Aorta (tissue), 5 donors: ENCODE results near the gene CEMIP2. TPM values are rescaled to one million over a fixed set of nuclear protein-coding genes. Genes with fewer than 3 reads are reported as not detected.
A peak's percentile ranks its signal among the peaks of the same experiment; 100 is the strongest.

ENCODE experiments used
- ATAC-seq: fragments of 200-7000 bp; cut with Tn5 transposase; one replicate; pipeline ENCODE4 v1.9.1; 2022; ENCODE audit warnings: moderate library complexity; ENCODE audit not compliant: low FRiP score
- DNase-seq, 2 donors: peaks; one replicate each; pipeline ENCODE4 v3.0.0-alpha.2; 2020
- H3K27ac ChIP-seq, 2 donors: one replicate each; pipeline ENCODE4 v1.5.1; 2013; ENCODE audit warnings: low read length in 2 of 2, mild to moderate bottlenecking in 2 of 2, moderate library complexity in 2 of 2, control low read depth in 1 of 2, inconsistent platforms in 1 of 2, low read depth in 1 of 2
- H3K27me3 ChIP-seq, 2 donors: one replicate each; pipeline ENCODE4 v1.6.1; 2013; ENCODE audit warnings: control low read depth in 1 of 2, low read length in 1 of 2, mild to moderate bottlenecking in 1 of 2, moderate library complexity in 1 of 2; ENCODE audit not compliant: insufficient read depth in 2 of 2, control insufficient read depth in 1 of 2
- H3K36me3 ChIP-seq, 2 donors: one replicate each; pipeline ENCODE4 v1.6.1; 2013; ENCODE audit warnings: control low read depth in 1 of 2, low read length in 1 of 2, mild to moderate bottlenecking in 1 of 2; ENCODE audit not compliant: insufficient read depth in 2 of 2, control insufficient read depth in 1 of 2
- H3K4me1 ChIP-seq, 2 donors: one replicate each; pipeline ENCODE4 v1.6.1; 2013; ENCODE audit warnings: low read length in 2 of 2, control low read depth in 1 of 2, mild to moderate bottlenecking in 1 of 2, moderate library complexity in 1 of 2; ENCODE audit not compliant: insufficient read depth in 2 of 2, control insufficient read depth in 1 of 2
- H3K4me3 ChIP-seq, 2 donors: one replicate each; pipeline ENCODE4 v1.5.1; 2013; ENCODE audit warnings: low read length in 2 of 2, control low read depth in 1 of 2, mild to moderate bottlenecking in 1 of 2
- H3K9me3 ChIP-seq: one replicate; pipeline ENCODE4 v1.6.1; 2013; ENCODE audit warnings: mild to moderate bottlenecking, low read length; ENCODE audit not compliant: control insufficient read depth
- WGBS, 2 donors: extraction: QIAGEN DNeasy Blood & Tissue Kit; methylation state at CpG; one replicate each; pipeline ENCODE4 v1.1.7; 2013; 5-methylcytosine and 5-hydroxymethylcytosine counted together
- intact Hi-C, 2 donors: fragments of 100-400 bp; cut with DNase I; formaldehyde crosslinking; loops; one replicate each; pipeline versions ENCODE4 v1.14.2 to v1.15.0; 2022
- polyA plus RNA-seq, 2 donors: library from polyadenylated mRNA; stranded (reverse); fragments of 200-250 nt; gene quantifications; one replicate each; pipeline ENCODE4 v1.2.3, GENCODE V29; 2013
- total RNA-seq, 2 donors: library from RNA; stranded (reverse); fragmentation: NEBNext Ultra II Directional; extraction: Animal tissue kit (Norgen Biotek cat#: 25700); gene quantifications; one replicate each; pipeline ENCODE4 v1.2.1, GENCODE V29; 2021
- donor health status: healthy with polysubstance abuse.
- donor health status: Bipolar disorder and iron deficiency.
- donor health status: DM: no; HTN: no; CAD: no.
- donor health status: DM: no; HTN: no; CAD: no.
- donor health status: DM: yes; HTN: yes; CAD: no.

The CEMIP2 gene
- total and polyA plus RNA-seq, 4 donors: 5.4 to 122 (median 54.4) TPM

DNA sequence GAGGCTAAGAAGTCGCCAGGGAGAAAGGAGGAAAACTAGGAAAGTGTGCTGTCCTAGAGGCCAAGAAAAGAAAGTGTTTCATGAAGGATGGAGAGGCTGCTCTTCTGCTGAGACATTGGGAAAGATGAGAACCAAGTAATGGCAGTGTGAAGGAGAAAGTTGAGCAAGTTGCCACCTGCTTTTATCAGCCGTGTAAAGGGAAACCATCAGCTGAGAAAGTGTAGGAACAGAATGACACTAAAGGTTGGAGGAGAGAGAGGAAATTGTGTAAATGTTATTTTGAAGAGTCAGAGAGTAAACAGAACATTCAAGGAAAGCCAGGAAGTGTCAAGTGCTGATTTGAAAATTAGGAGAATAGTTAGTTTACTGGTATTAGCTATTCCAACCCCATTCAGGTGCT is 125.0 kb downstream of the CEMIP2 start:
- no peak overlapping the region for H3K27ac ChIP-seq
- DNase-seq (no peak), ATAC-seq (no peak)
- H3K36me3 ChIP-seq: no peaks in the 10 kb centered on the region
- H3K27me3 ChIP-seq: no peaks in the 10 kb centered on the region
- H3K4me3 ChIP-seq: no peak overlapping the region
- H3K4me1 ChIP-seq: no peaks in the 10 kb centered on the region
- 76 to 78% methylated on average over 2 of the region's 2 CpGs for WGBS, 2 donors
- intact Hi-C loops: no loop called here
- H3K9me3 ChIP-seq: peaks cover 2% of the 10 kb centered on the region

DNA sequence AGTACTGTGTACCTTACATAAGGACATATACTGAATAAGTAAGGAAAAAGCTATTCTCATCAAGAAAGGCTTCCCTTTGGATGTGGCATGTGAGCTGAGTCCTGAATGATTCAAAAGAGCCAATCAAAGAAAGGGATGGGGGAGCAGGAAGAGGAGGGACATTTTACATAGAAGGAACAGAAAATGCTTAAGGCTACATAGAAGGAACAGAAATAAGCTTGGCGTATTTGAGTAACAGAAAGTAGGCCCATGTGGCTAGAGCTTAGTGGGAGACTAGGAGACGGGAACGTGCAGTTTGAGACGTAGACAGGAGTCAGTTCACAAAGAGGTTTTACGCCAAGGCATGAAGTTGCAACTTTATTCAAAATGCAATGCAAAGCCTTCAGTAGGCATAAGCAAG is 126.3 kb downstream of the CEMIP2 start:
- intact Hi-C loops: no loop called here
- H3K4me1 ChIP-seq: no peaks in the 10 kb centered on the region
- ATAC-seq (no peak), DNase-seq (no peak)
- H3K9me3 ChIP-seq: peaks cover 2% of the 10 kb centered on the region
- no peaks in the 10 kb centered on the region for H3K36me3 ChIP-seq
- 87 to 88% methylated on average over 5 of the region's 5 CpGs for WGBS, 2 donors
- no peaks in the 10 kb centered on the region for H3K27me3 ChIP-seq
- no peak overlapping the region for H3K4me3 ChIP-seq
- no peak overlapping the region for H3K27ac ChIP-seq

DNA sequence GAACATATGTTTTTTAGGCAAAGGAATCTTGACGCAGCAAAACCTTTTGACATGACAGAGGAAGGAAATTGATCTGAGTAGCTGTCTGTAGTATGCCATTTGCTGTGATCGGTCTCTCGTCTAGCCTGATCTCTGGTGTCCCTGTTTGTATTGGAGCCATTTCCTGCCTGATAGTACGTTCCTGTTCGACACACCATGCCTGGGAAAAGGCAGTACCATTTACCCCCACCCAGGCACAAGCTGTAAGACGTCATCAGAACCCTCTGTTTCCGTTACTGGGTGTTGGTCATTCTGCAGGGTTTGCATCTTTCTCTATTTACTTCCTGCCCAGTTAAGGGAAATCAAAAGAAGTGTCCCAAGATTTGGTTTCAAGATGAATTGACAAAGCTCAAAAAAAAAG is 129.7 kb downstream of the CEMIP2 start:
- peak; percentile 49 for ATAC-seq

DNA sequence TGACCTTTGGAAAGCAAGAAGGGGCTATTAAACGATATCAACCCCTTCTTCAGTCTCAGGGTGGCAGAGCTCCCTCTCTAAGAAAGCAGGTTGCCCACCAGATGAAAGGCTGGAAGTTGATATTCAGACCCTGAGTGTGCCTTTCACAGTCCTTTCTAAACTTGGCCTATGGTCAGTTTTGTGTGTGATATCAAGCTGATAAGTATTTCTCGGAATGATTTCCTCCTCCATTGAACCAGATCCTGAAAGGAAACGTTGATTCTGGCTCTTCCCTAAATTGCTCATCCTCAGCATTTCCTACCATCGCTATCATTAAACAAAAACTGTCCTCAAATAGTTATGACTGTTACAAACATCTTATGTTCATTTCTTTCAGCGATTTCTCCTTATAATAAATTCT is 130.4 kb downstream of the CEMIP2 start:
- Histone ChIP-seq H3K4me1 (no peaks in the 10 kb centered on the region), H3K36me3 (no peaks in the 10 kb centered on the region), H3K9me3 (no peaks in the 10 kb centered on the region), H3K4me3 (no peak overlapping the region), H3K27ac (no peak overlapping the region), H3K27me3 (no peaks in the 10 kb centered on the region)
- ATAC-seq (no peak), DNase-seq (no peak)
- intact Hi-C loops: no loop called here
- WGBS, 2 donors: 60 to 64% methylated on average over 5 of the region's 5 CpGs

More for the DNA sequence above, 129.7 kb downstream of the CEMIP2 start:
- Histone ChIP-seq H3K4me3 (no peak overlapping the region), H3K9me3 (no peaks in the 10 kb centered on the region), H3K4me1 (no peaks in the 10 kb centered on the region), H3K36me3 (no peaks in the 10 kb centered on the region), H3K27ac (no peak overlapping the region), H3K27me3 (no peaks in the 10 kb centered on the region)
- 31 to 34% methylated on average over 7 of the region's 7 CpGs for WGBS, 2 donors
- intact Hi-C loops: no loop called here
- DNase-seq: peak in 1 of 2 donors; percentile 56

DNA sequence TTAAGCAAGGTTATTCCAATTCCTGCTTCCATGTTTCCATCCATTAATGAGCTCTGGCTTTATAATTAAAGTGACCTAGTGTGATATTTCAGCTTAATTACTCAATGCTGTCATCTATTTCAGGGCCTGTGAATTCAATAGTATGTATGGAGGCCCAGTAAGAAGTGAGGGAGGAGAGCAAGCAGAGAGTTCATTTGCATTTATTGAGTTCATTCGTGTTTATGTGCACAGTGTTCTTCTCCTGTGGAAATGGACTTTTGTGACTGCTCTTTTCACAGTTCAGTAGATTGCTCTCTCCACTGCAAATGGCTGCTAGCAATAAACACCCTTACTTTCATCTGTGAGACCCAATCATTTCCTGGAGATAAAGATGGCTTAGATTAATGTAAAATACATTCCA is 130.9 kb downstream of the CEMIP2 start:
- no peaks in the 10 kb centered on the region for H3K27me3 ChIP-seq
- no peaks in the 10 kb centered on the region for H3K9me3 ChIP-seq
- H3K36me3 ChIP-seq: no peaks in the 10 kb centered on the region
- no peak overlapping the region for H3K27ac ChIP-seq
- 60 to 67% methylated on average over 1 of the region's 1 CpG for WGBS, 2 donors
- intact Hi-C loops: no loop called here
- H3K4me1 ChIP-seq: no peaks in the 10 kb centered on the region
- DNase-seq (no peak), ATAC-seq (no peak)
- no peak overlapping the region for H3K4me3 ChIP-seq

DNA sequence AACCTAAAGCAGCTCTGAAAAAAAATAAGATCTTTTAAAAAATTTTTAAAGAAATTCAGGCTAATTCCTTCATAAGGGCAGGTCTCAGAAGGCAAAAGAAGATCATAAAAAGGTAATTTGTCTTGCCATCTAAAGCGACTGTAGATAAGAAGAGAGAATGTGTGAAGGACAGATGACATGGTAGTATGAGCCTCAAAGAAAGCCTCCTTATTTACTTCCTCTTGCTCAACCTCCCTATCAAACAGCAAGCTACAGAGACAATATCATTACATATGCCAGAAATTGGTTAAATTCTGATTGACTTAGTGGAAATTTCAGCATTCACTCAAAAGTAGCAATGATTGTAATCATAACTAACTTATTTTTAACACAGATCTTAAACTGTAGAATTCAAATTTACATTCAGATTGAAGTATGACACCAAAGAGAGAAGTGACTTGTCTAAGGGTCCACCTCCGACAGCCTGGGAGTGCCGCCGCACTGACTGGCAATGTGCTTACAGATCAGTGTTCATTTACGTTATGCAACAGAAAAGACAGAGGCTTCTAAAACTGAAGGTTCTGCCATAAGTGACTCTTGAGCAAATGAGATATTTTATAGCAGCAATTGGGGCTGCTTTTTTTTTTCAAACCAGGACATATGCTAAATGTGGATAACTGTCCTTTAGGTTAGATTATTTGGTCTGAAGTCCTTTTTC is 132.0 kb downstream of the CEMIP2 start:
- intact Hi-C loops: no loop called here
- H3K36me3 ChIP-seq: no peaks in the 10 kb centered on the region
- H3K4me3 ChIP-seq: no peak overlapping the region
- no peaks in the 10 kb centered on the region for H3K9me3 ChIP-seq
- WGBS, 2 donors: 87 to 88% methylated on average over 5 of the region's 5 CpGs
- H3K27ac ChIP-seq: no peak overlapping the region
- DNase-seq (no peak), ATAC-seq (no peak)
- H3K4me1 ChIP-seq: no peaks in the 10 kb centered on the region
- no peaks in the 10 kb centered on the region for H3K27me3 ChIP-seq

DNA sequence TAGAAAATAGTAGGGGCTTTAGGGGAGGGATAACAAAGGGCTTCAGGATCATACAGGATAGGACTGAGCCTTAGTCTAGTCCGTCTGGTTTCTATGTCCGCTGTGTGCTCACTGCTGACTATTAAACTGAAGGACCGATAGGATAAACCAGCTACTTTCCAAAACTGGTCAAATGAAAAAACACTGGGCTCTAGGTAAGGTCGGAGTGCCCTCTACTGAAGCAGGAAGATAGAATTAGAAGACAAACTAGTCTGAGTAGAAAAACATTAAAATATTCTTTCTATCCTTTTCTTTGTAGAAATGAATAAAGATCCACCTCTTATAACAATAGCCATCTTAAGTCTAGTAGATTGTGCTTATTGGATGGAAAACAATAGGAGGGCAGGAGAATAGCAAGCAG is 133.6 kb downstream of the CEMIP2 start:
- no peaks in the 10 kb centered on the region for H3K9me3 ChIP-seq
- intact Hi-C loops: no loop called here
- no peak for DNase-seq
- H3K36me3 ChIP-seq: no peaks in the 10 kb centered on the region
- H3K27me3 ChIP-seq: no peaks in the 10 kb centered on the region
- ATAC-seq: no peak
- H3K4me1 ChIP-seq: no peaks in the 10 kb centered on the region
- WGBS, 2 donors: 78 to 82% methylated on average over 4 of the region's 4 CpGs
- H3K4me3 ChIP-seq: no peak overlapping the region
- H3K27ac ChIP-seq: no peak overlapping the region

Other genes with a start within 250 kb of the CEMIP2 start
- 10 to 100 TPM; 14.2 to 38.0 TPM for gene ABHD17B, start 142.7 kb upstream of the CEMIP2 start, total RNA-seq
- 1 to 10 TPM; 6.6 to 9.4 TPM for gene ABHD17B, start 142.7 kb upstream of the CEMIP2 start, polyA plus RNA-seq
- gene C9orf85, start 143.1 kb upstream of the CEMIP2 start, total RNA-seq: 10 to 100 TPM; 15.5 to 17.9 TPM
- gene C9orf85, start 143.1 kb upstream of the CEMIP2 start, polyA plus RNA-seq: 10 to 100 TPM; 16.4 to 17.2 TPM